Measurements from ENCODE around the gene SLC6A12. TPM values are rescaled to one million over a fixed set of nuclear protein-coding genes. Genes with fewer than 3 reads are reported as not detected.

The SLC6A12 gene
- total RNA-seq, 4 donors from 2014 or later = 1.7 to 7.9 TPM; not detected in 2

DNA sequence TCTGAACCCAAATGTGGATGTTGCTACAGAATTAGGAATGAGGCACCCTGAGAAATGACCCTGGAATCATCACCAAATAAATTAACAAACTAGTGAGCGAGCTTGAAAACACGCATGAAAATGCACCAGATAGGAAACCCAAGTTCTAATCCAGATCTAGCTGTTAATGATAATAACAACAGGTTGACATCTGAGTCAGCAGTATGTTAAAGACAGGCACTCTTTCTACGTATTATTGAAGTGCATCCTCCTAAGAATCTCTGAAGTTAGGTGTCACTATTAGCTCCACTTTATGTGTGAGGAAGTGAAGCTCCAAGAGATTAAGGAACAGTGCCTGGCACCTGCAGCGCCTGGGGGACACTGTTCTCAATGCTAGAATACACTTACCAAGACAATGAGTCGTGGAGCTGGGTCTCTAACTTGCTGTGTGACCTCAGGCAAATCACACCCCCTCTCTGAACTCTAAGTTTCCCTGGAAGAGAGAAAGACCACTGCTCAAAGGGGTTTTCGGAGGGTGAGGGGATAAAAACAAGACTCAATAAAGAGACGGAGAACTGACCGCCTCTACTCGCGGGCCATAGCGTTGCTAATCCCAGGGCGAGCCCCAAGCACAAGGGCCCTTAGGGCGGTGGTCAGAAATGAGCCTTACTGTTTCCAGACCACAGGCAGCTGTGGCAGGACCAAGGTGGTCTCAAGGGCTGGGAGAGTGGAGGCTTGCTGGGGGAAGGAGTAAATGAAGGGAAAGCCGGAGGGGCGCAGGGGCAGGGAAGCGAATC lies 2.1 kb downstream of the SLC6A12 start:
- H3K27me3 ChIP-seq = no peaks in the 10 kb centered on the region
- TF ChIP-seq, protein P1, sequence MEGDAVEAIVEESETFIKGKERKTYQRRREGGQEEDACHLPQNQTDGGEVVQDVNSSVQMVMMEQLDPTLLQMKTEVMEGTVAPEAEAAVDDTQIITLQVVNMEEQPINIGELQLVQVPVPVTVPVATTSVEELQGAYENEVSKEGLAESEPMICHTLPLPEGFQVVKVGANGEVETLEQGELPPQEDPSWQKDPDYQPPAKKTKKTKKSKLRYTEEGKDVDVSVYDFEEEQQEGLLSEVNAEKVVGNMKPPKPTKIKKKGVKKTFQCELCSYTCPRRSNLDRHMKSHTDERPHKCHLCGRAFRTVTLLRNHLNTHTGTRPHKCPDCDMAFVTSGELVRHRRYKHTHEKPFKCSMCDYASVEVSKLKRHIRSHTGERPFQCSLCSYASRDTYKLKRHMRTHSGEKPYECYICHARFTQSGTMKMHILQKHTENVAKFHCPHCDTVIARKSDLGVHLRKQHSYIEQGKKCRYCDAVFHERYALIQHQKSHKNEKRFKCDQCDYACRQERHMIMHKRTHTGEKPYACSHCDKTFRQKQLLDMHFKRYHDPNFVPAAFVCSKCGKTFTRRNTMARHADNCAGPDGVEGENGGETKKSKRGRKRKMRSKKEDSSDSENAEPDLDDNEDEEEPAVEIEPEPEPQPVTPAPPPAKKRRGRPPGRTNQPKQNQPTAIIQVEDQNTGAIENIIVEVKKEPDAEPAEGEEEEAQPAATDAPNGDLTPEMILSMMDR (IDR thresholded peaks at IDR 0.05) = no peak
- no peak for TF ChIP-seq POLR2A (IDR thresholded peaks at IDR 0.05)
- H3K4me1 ChIP-seq = peaks cover 0 to 16% (median 2%) of the 10 kb centered on the region in 4 donors
- no peaks in the 10 kb centered on the region for H3K9me3 ChIP-seq
- no peaks in the 10 kb centered on the region for H3K36me3 ChIP-seq
- H3K27ac ChIP-seq = no peak overlapping the region
- no peak overlapping the region for H3K4me3 ChIP-seq
- no peak for DNase-seq

DNA sequence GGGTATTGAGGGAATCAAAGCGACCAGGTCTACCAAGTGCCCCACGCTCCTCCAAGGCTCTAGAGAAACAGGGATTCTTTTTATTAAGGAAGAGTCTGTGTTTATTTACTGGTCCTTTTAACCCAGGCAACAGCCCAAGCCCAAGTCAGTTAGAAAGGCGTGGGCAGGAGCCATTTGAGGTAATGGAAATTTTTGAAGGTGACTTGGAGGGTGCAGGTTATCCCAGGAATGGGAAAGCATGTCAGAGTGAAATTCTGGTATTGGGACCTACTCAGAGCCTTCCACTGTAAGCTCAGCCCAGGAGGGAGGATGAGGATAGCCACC lies 2.9 kb downstream of the SLC6A12 start:
- H3K27me3 ChIP-seq = no peaks in the 10 kb centered on the region
- H3K4me1 ChIP-seq = peaks cover 0 to 16% (median 2%) of the 10 kb centered on the region in 4 donors
- no peak overlapping the region for H3K4me3 ChIP-seq
- TF ChIP-seq POLR2A (IDR thresholded peaks at IDR 0.05) = no peak
- TF ChIP-seq, protein P1 (IDR thresholded peaks at IDR 0.05) = no peak
- no peak overlapping the region for H3K27ac ChIP-seq
- H3K36me3 ChIP-seq = no peaks in the 10 kb centered on the region
- no peak for DNase-seq
- no peaks in the 10 kb centered on the region for H3K9me3 ChIP-seq

DNA sequence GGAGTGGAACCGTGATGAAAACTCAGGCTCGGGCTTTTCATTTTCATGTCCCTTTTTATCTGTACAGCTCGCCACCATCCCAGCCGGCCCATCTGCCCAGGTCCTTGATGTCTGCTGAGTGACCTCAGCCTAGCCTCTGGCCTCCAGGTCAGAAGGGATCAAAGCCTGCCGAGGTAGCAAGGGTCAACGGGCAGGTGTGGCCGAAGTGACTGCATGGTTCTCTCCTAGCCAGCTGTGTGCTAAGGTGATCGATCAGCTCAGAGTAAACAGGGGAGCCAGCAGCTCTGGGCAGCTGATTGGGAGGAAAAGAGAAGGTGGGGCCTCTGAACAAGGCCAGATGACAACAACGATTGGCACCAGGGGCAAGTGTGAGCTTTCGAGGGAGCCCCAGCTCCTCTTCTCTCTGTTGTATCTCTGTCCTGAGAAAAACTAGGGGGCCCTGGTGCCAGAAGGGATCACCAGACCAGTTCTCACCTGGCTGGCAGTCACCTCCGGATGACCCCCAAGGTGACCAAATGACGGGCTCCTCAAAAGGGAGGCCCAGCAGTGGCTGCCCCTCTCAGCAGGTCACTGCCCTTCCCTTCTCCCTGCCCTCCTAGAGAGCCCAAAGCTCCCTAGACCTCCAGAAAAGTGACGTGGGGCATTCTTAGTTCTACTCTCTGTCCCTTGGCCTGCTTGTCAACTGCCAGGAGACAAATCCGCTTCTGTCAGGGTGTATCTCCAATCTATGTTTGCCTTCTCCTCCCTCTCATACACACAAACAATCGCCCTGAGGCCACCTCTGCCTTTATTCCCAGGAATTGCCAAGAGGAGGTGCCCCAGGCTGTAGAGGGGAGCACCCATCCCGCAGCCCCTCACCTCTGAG lies 3.4 kb downstream of the SLC6A12 start:
- Histone ChIP-seq H3K27ac (no peak overlapping the region), H3K27me3 (no peaks in the 10 kb centered on the region), H3K9me3 (no peaks in the 10 kb centered on the region), H3K4me1 (peaks cover 0 to 16% (median 2%) of the 10 kb centered on the region in 4 donors), H3K36me3 (no peaks in the 10 kb centered on the region), H3K4me3 (no peak overlapping the region)
- TF ChIP-seq POLR2A (IDR thresholded peaks at IDR 0.05) = no peak
- TF ChIP-seq, protein P1 (IDR thresholded peaks at IDR 0.05) = no peak
- DNase-seq = no peak

DNA sequence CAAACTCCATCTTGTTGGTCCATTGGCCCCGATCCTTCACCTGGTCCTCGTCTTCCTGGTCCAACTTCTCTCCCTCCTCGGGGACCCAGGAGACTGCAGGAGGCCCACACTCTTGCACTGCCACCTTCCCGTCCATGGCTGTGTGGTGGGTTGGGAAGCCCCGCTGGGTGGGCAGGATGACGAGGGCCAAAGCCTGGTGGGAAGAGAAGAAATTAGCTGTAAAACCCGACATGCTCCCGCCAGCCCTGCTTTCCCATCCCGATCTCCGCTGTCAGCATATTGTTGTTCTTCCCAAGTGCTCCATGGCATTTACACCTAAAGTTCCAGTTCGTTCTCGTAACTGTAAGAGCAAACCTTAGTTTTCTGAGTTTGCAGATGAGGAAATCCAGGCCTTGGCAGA lies 4.1 kb downstream of the SLC6A12 start:
- peaks cover 0 to 16% (median 2%) of the 10 kb centered on the region in 4 donors for H3K4me1 ChIP-seq
- H3K36me3 ChIP-seq = no peaks in the 10 kb centered on the region
- DNase-seq = no peak
- H3K4me3 ChIP-seq = no peak overlapping the region
- H3K9me3 ChIP-seq = no peaks in the 10 kb centered on the region
- TF ChIP-seq POLR2A (IDR thresholded peaks at IDR 0.05) = no peak
- TF ChIP-seq, protein P1 (IDR thresholded peaks at IDR 0.05) = no peak
- H3K27ac ChIP-seq = no peak overlapping the region
- H3K27me3 ChIP-seq = no peaks in the 10 kb centered on the region

DNA sequence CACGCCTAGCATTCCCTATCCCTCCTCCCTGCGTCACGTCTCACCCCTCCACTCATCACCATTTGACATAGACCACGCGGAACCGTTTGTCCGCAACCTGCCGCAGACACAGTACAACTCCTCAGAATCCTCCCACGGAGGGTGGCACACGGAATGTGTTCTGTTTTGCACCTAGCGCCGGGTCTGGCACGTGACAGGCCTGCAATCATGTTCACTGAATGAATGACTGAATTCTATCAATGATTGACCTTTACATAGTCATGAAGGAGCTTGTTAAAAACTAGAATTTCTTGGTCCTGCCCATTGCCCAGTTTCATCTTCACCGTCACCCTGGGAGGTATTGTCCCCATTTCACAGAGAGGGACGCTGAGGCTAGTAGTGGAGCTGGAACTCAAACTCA lies 4.7 kb downstream of the SLC6A12 start:
- Histone ChIP-seq H3K4me1 (peaks cover 0 to 16% (median 2%) of the 10 kb centered on the region in 4 donors), H3K4me3 (no peak overlapping the region), H3K27ac (no peak overlapping the region), H3K27me3 (no peaks in the 10 kb centered on the region), H3K36me3 (no peaks in the 10 kb centered on the region), H3K9me3 (no peaks in the 10 kb centered on the region)
- TF ChIP-seq, protein P1 (IDR thresholded peaks at IDR 0.05) = no peak
- TF ChIP-seq POLR2A (IDR thresholded peaks at IDR 0.05) = no peak
- DNase-seq = no peak

All from Peyer's patch (tissue), 4 donors.